ENCODE measurements around the gene SGCG.
"Not testable (repeated sequence)": the region's sequence is repeated elsewhere in the genome, so short reads cannot be mapped to it uniquely, and the experiment has no call there.

The SGCG gene

DNA sequence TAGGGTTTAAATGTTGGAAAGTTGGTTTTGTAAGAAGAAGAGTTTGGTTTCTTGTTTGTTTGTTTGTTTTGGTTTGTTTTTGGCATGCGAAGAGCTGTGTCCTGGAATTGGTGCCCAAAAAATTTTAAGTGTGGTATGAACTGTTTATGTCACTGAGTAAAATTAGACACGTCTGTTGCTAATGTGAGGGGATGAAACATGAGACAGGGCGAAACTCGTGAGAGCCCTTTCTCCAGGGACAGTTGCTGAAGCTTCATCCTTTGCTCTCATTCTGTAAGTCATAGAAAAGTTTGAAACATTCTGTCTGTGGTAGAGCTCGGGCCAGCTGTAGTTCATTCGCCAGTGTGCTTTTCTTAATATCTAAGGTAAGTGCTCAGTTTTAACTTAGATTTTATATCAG is at the start of gene SGCG:
TSS of gene SGCG (plus strand) at position 269 of the 400 bp plus-strand sequence. CDS start 22,716 bp downstream, outside the sequence.
- DNase-seq (ENCODE audit: low read depth): no peak

DNA sequence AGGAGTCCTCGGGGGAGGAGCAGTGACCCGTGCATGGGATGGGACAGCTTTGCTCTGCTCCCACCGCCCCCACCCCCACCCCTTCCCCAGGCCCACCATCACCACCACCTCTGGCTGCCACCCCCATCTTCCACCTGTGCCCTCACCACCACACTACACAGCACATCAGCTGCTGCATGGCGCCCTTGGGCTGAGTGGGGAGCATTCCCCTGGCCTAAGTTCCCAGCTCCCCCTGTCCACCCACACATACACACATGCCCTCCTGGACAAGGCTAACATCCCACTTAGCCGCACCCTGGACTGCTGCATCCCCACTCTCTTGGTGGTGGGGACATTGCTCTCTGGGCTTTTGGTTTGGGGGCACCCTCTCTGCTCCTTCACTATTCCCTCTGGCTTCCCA is 46.2 kb upstream of the SGCG start:
- DNase-seq (ENCODE audit: low read depth): no peak

- no peak for DNase-seq (ENCODE audit: low read depth)
Observed at GRCh38 chr13:23140492-23140891, 40.3 kb upstream of the SGCG start.

DNA sequence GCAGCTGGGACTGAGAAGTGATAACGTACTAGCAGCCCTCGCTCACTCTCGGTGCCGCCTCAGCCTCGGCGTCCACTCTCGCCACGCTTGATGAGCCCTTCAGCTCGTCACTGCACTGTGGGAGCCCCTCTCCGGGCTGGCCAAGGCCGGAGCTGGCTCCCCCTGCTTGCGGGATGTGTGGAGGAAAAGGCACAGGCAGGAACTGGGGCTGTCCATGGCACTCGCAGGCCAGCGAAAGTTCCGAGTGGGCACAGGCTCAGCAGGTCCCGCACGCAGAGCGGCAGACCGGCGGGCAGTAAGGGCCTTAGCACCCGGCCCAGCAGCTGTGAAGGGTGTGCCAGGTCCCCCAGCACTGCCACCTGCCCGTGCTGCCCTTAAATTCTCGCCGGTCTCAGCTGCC is 38.8 kb upstream of the SGCG start:
- DNase-seq (ENCODE audit: low read depth): no peak

GRCh38 chr13:23142607-23143006 is 38.2 kb upstream of the SGCG start:
- not testable (repeated sequence) for DNase-seq (ENCODE audit: low read depth)

GRCh38 chr13:23144431-23144830 is 36.3 kb upstream of the SGCG start:
- no peak for DNase-seq (ENCODE audit: low read depth)

- no peak for DNase-seq (ENCODE audit: low read depth)
Observed at GRCh38 chr13:23146006-23146405, 34.8 kb upstream of the SGCG start.

DNA sequence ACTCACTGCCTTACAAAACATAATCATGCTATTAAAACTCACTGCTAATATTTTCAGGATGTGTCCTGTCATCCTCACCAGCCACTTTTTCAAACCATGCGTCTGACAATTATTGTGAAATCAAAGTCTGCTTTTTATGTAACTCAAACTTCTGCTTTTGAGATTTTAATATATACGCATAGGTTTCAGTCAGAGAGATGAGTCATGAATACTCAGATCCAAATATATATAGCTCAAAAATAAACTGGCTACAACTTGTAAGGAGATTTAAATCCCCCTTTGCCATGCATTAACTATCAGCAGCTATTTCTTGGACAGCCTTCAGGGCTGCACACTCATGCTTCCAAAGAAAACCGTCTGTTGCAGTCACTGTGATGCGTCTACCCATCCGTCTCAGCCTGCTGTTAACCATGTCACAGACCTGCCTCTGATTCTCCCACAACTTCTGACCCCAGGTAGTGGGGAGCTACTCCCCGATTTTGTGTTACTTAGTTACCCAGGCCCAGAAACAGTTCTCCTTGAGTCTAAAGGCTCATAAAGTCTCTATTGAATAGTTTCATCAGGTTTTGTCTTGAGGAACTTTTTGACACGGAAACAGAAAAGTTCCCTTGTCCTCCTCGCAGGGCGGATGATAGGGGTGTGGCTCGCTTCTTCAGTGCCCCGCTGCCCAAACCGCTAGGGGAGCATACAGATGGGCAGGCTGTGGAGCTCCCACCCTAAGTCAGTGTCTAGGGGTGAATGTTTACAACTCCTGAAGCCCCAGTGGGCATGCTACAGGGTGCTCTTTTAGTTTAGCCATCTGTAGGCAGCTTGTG is 33.8 kb upstream of the SGCG start:
- no peak for DNase-seq (ENCODE audit: low read depth)

DNA sequence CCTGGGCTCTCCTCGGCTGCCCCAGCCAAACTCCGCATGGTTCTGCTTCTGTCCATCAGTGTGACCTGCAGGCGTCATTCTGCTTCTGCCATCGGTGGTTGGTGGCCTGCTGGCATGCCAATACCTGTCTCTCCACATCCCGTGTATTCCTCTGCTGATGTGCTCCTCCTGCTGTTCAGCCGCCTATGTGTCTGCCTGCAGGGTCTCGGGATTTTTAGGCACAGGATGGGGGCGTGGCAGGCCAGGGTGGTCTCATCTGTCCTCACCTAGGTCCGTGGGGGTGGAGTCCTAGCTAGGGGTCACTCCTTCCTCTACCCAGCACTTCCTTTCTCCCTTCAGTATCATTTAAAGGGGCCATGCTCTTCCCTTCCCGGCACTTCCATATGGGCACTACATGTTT is 33.0 kb upstream of the SGCG start:
- no peak for DNase-seq (ENCODE audit: low read depth)

GRCh38 chr13:23157781-23158180 is 23.0 kb upstream of the SGCG start:
- DNase-seq (ENCODE audit: low read depth): no peak

GRCh38 chr13:23159205-23159759 is 21.5 kb upstream of the SGCG start:
- DNase-seq (ENCODE audit: low read depth): no peak

- no peak for DNase-seq (ENCODE audit: low read depth)
Observed at GRCh38 chr13:23159760-23160637, 20.8 kb upstream of the SGCG start.

- no peak for DNase-seq (ENCODE audit: low read depth)
Observed at GRCh38 chr13:23160638-23161480, 19.9 kb upstream of the SGCG start.

- DNase-seq (ENCODE audit: low read depth): no peak
Observed at GRCh38 chr13:23161481-23161825, 19.3 kb upstream of the SGCG start.

GRCh38 chr13:23175920-23176319 is 4.9 kb upstream of the SGCG start:
- no peak for DNase-seq (ENCODE audit: low read depth)

- no peak for DNase-seq (ENCODE audit: low read depth)
Observed at GRCh38 chr13:23182142-23182541, 1.4 kb downstream of the SGCG start.

GRCh38 chr13:23183292-23183691 is 2.5 kb downstream of the SGCG start:
- no peak for DNase-seq (ENCODE audit: low read depth)

- no peak for DNase-seq (ENCODE audit: low read depth)
Observed at GRCh38 chr13:23185542-23185941, 4.8 kb downstream of the SGCG start.

DNA sequence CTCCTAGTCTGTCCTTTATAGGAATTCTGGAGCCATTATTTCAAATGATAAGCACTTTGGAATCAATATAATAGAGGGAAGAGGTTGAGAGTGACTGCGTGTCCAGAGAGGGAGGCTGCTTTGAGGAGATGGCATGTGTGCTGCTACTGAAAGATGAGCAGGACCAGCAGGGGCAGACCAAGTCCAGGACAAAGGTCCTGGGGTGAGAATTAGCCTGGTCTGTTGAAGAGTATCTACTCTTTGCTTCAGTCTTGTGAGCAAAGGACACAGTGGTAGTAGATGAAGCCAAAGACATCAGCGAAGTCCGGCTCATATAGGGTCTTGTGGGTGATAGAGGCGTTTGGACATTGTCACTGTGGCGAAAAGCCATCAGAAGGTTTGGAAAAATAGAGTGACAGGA is 21.1 kb downstream of the SGCG start:
- no peak for DNase-seq (ENCODE audit: low read depth)

GRCh38 chr13:23202383-23202782 is 21.6 kb downstream of the SGCG start:
- no peak for DNase-seq (ENCODE audit: low read depth)

DNA sequence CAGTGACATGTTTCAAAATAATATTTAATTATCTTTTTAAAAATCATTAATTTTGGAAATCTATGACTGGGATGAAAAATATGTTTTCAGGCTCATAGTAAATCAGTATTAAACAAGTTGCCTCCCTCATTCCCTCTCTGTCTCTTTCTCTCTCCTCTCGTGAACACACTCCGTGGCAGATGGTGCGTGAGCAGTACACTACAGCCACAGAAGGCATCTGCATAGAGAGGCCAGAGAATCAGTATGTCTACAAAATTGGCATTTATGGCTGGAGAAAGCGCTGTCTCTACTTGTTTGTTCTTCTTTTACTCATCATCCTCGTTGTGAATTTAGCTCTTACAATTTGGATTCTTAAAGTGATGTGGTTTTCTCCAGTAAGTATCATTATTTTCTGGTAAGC is 22.7 kb downstream of the SGCG start:
- DNase-seq (ENCODE audit: low read depth): no peak

- DNase-seq (ENCODE audit: low read depth): no peak
Observed at GRCh38 chr13:23205807-23206206, 25.0 kb downstream of the SGCG start.
